HG03575 (cell line): ENCODE measurements around the gene MAPK9.

Source experiments
- ATAC-seq: cut with Tn5 transposase; IDR thresholded peaks from one replicate; pipeline ENCODE4 v1.9.1; 2021; ENCODE audit not compliant: unreplicated experiment, insufficient number of reproducible peaks, low FRiP score; ENCODE audit errors: extremely low read depth

MAPK9 gene

GRCh38 chr5:180253036-180253824 lies 38.7 kb downstream of the MAPK9 start:
- no peak for ATAC-seq

DNA sequence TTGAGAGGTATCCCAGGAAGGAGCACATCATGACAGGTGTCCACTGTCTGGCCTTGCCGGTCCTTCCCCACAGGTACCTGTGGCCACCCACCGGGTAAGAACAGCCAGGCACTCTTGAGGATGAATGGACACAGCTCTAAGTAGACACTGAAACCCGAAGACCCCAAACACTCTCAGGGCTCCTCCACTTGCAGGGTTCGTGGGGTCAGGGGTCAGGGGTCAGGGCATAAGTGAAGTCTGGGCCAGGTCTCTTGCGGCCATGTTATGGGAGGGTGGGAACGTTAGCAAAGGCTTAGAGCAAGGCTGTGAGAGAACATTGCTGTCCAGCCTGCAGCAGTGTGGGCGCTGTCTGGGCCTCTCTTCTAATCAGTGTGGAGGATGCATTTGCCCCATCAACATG lies 40.0 kb downstream of the MAPK9 start:
- ATAC-seq = no peak

DNA sequence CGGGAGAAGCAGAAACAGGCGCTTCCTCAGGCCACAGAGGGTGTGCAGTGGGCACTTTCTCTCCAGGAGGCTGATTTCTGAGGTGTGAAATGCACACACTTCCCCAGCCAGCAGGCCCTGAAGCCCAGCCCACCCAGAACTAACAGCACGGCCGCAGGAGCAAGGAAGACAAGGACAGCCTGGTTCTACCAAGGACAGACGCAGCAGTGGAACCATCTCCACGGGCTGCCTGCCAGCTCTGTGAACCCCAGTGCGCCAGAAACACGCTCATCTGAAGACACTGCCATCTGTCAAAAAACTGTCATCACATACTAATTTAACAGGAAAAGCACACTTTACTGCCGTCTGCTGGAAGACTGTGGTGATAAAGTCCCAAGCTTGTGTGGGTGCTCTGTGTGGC lies 40.7 kb downstream of the MAPK9 start:
- ATAC-seq = no peak

DNA sequence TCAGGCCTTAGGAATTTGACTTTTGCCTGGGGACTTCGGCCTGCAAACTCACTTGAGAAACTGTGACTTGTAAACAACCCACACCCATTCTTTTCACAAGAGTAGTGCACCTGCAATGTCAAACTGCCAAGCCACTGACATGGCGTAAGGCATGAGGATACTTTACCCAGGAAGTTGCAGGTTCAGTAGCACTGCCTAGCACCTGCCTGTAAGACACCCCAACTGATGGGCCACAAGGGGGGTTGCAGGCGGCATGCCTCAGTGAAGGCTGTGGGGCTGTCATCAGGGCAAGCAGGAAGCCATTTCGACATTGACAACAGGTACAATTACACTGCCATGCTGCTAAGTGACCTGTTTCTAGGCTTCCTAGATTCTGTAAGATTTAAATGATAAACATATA lies 41.6 kb downstream of the MAPK9 start:
- no peak for ATAC-seq

- no peak for ATAC-seq
These were observed 50.3 kb downstream of the MAPK9 start for GRCh38 chr5:180241600-180241999.

DNA sequence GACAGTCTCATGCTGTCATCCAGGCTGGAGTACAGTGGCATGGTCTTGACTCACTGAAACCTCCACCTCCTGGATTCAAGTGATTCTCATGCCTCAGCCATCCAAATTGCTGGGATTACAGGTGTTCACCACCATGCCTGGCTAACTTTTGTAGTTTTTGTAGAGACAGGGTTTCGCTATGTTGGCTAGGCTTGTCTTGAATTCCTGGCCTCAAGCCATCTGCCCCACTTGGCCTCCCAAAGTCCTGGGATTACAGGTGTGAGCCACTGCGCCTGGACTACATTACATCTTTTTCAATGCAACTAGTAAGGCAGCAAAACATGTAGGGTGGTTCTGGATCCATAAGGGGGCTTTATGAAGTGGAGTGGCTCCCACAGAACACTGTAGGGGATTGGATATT lies 53.3 kb downstream of the MAPK9 start:
- no peak for ATAC-seq

- ATAC-seq = no peak
These were observed 56.0 kb downstream of the MAPK9 start for GRCh38 chr5:180235846-180236245.

DNA sequence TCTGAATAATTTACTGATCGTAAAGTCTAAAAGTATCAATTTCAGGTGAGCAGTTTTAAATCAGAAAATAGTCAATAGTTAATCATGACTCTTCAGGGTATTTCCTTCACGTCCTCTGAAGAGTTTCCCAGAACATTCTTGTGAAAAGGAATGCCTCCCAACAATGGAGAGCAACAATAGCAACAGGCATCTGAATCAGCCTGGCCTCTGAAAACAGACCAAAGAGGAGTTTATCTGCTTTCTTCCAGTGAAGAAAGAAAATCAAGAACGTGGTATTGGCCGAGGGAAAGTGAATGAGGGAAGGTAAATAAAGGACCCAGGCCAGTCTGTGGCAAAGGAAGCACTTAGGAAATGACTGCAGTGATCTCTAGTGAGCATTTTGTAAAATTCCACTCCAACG lies 56.8 kb downstream of the MAPK9 start:
- ATAC-seq = no peak

DNA sequence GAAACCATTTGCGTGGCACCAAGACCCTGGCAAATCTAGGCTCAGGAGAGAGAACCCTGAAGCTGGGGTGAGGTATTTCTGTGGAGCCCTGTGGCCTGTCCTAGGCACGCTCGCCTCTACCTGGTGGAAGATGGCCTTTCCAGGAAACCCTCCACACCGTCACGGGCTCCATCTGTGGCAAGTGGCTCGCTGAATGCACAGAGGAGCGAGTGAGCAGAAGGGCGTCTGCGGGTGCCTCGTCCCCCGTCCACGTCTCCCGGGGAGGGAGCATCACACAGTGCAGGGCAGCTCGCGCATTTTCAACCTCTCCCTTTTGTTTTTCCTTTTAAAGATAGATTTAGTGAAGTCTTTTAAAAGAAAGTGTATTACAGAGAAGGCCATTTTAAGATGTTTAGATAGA lies 57.6 kb downstream of the MAPK9 start:
- no peak for ATAC-seq

DNA sequence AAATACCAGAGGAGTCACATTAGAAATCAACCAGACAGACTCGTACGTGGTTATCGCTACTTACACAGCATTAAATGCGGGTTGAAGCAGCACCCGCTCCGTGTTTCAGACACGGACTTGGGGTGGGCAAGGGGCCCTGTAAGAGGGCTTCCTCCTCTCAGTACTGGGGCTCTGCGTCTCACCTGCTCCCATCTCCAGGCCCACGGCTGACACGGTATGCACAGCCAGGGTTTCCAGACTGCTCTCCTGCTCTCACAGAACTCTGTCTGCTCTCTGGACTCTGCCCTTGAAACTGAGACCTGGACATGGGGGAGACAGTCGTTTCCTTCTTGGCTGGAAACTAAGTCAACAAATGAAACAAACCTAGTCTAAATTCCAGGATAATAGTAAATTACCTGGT lies 58.2 kb downstream of the MAPK9 start:
- ATAC-seq = no peak

- no peak for ATAC-seq
These were observed 61.9 kb downstream of the MAPK9 start for GRCh38 chr5:180230017-180230416.

- no peak for ATAC-seq
These were observed 69.8 kb downstream of the MAPK9 start for GRCh38 chr5:180222056-180222455.

DNA sequence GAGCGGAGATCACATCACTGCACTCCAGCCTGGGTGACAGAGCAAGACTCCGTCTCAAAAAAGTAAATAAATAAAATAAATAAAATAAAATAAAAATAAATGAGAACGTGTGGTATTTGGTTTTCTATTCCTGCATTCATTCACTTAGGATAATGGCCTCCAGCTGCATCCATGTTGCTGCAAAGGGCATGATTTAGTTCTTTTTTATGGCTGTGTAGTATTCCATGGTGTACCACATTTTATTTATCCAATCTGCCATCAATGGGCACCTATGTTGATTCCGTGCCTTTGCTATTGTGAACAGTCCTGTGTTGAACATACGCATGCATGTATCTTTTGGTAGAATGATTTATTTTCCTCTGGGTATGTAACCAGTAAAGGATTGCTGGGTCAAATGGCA lies 74.1 kb downstream of the MAPK9 start:
- ATAC-seq = no peak

DNA sequence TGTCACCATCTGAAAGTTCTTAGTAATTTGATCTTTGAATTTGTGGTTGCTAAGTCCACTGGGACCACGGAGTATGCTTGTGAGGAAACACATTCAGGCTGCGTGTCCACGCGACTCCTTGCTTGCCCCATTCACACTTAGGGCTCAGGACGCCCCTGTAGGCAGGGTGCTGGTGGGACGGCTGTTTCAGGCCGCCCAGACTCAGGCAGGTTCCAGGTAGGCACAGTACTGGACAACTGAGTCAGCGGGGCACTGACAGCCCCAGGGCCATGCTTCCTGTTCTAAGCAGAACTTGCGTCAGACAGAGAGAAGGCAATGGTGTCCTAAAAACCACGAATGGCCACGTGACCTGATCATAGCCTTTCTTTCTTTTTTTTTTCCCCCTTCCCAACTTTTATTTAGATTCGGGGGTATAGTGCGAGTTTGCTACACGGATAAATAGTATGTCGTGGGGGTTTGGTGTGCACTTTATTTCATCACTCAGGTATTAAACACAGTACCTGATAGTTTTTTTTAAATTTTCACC lies 75.2 kb downstream of the MAPK9 start:
- no peak for ATAC-seq

- no peak for ATAC-seq
These were observed 75.9 kb downstream of the MAPK9 start for GRCh38 chr5:180215783-180216630.

GRCh38 chr5:180214870-180215770 lies 76.8 kb downstream of the MAPK9 start:
- ATAC-seq = no peak

- no peak for ATAC-seq
These were observed 78.2 kb downstream of the MAPK9 start for GRCh38 chr5:180213657-180214207.

DNA sequence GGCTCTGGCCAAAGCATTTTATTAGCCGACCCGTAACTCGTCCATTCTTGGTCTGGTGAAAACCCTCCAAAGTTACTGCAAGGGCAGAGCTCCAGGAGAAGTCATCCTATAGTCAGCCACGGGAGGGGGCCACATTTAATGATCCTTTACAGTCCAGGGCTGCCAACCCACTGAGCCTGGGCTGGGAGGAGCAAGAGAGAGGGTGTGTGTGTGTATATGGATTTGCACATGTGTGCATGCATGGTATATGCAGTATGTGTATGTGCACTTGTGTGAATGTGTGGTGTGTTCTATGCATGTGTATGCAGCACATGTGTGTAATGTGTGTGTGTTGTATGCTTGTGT lies 78.7 kb downstream of the MAPK9 start:
- no peak for ATAC-seq
